Measurements from ENCODE around the gene DLG5.

Gene DLG5

GRCh38 chr10:77892021-77892739, 34.4 kb downstream of the DLG5 start:
- no peak for DNase-seq (ENCODE audit: low spot score)

GRCh38 chr10:77890097-77890496, 36.5 kb downstream of the DLG5 start:
- peak; percentile 29 for DNase-seq (ENCODE audit: low spot score)

- peak; percentile 60 for DNase-seq (ENCODE audit: low spot score)
These were observed 37.2 kb downstream of the DLG5 start for GRCh38 chr10:77889277-77889903.

GRCh38 chr10:77888356-77888703, 38.2 kb downstream of the DLG5 start:
- no peak for DNase-seq (ENCODE audit: low spot score)

GRCh38 chr10:77887631-77888355, 38.8 kb downstream of the DLG5 start:
- no peak for DNase-seq (ENCODE audit: low spot score)

- no peak for DNase-seq (ENCODE audit: low spot score)
These were observed 39.7 kb downstream of the DLG5 start for GRCh38 chr10:77886795-77887355.

- no peak for DNase-seq (ENCODE audit: low spot score)
These were observed 42.4 kb downstream of the DLG5 start for GRCh38 chr10:77884181-77884580.

GRCh38 chr10:77881636-77882035, 44.9 kb downstream of the DLG5 start:
- no peak for DNase-seq (ENCODE audit: low spot score)

- no peak for DNase-seq (ENCODE audit: low spot score)
These were observed 45.3 kb downstream of the DLG5 start for GRCh38 chr10:77881222-77881621.

GRCh38 chr10:77879710-77880109, 46.8 kb downstream of the DLG5 start:
- DNase-seq (ENCODE audit: low spot score): no peak

- no peak for DNase-seq (ENCODE audit: low spot score)
These were observed 47.5 kb downstream of the DLG5 start for GRCh38 chr10:77879065-77879464.

GRCh38 chr10:77877441-77878344, 48.9 kb downstream of the DLG5 start:
- DNase-seq (ENCODE audit: low spot score): no peak

- no peak for DNase-seq (ENCODE audit: low spot score)
These were observed 50.8 kb downstream of the DLG5 start for GRCh38 chr10:77875730-77876129.

GRCh38 chr10:77874872-77875271, 51.7 kb downstream of the DLG5 start:
- no peak for DNase-seq (ENCODE audit: low spot score)

- no peak for DNase-seq (ENCODE audit: low spot score)
These were observed 52.8 kb downstream of the DLG5 start for GRCh38 chr10:77873536-77874380.

GRCh38 chr10:77872947-77873535, 53.5 kb downstream of the DLG5 start:
- no peak for DNase-seq (ENCODE audit: low spot score)

GRCh38 chr10:77872151-77872946, 54.2 kb downstream of the DLG5 start:
- no peak for DNase-seq (ENCODE audit: low spot score)

- DNase-seq (ENCODE audit: low spot score): no peak
These were observed 56.7 kb downstream of the DLG5 start for GRCh38 chr10:77869626-77870420.

GRCh38 chr10:77868523-77868922, 58.0 kb downstream of the DLG5 start:
- no peak for DNase-seq (ENCODE audit: low spot score)

Measured in HuH-7 (cell line).